ENCODE results near the gene ZFAND5. TPM values are rescaled to one million over a fixed set of nuclear protein-coding genes. Genes with fewer than 3 reads are reported as not detected.

ZFAND5 gene
- polyA plus RNA-seq, 2 of the 4 experiments (the other 2 are of a cell fraction) = 135 to 234 TPM

- POLR2A ChIA-PET = interaction anchor here (2.4 kb wide), 1 partner anchor 42 kb away, joined by 8 read pairs; the partner anchor contains the start of gene ZFAND5
- WGBS (ENCODE audit: missing lambda C conversion rate) = 8% methylated on average over 2 of the region's 2 CpGs
- H3K4me1 ChIP-seq = peaks cover 14% of the 10 kb centered on the region
- H3K4me2 ChIP-seq = no peak overlapping the region
- H3K9me3 ChIP-seq = no peaks in the 10 kb centered on the region
- no peak for DNase-seq (ENCODE audit: low read depth in 1 of 2, low spot score in 1 of 2)
- no peak for FAIRE-seq
- 0 out of 6 replicates have a peak overlapping the region, but pooled peaks of 1 of the 2 experiments have one; percentile 1 for H3K27ac ChIP-seq
- TF ChIP-seq EHMT2 (IDR thresholded peaks at IDR 0.05; ENCODE audit: low read depth) (no peak), NFE2L2 (conservative IDR thresholded peaks at IDR 0.05; ENCODE audit: low read length) (no peak)
- CTCF ChIA-PET = interaction anchor here (1.0 to 2.3 kb wide), 4 partner anchors 10 to 41 kb away, joined by 3 to 8 read pairs (median 4); no protein-coding TSS in a partner anchor
- H3K4me3 ChIP-seq = no peak overlapping the region
- ATAC-seq = no peak
Observed at GRCh38 chr9:72407114-72407513, 42.1 kb upstream of the ZFAND5 start.

- H3K4me2 ChIP-seq = no peak overlapping the region
- ChIA-PET CTCF (no interaction called here), POLR2A (no interaction called here)
- WGBS (ENCODE audit: missing lambda C conversion rate) = 88% methylated on average over 2 of the region's 2 CpGs
- TF ChIP-seq FOXS1 (CRISPR knock-in tag; IDR thresholded peaks at IDR 0.05) (no peak), MYC (IDR thresholded peaks at IDR 0.05; ENCODE audit: borderline replicate concordance, low read length) (no peak), RNF2 (IDR thresholded peaks at IDR 0.05; ENCODE audit: borderline replicate concordance, low read depth) (no peak), POLR2A (IDR thresholded peaks at IDR 0.05; ENCODE audit: low read length) (no peak), HOXA7 (CRISPR knock-in tag; IDR thresholded peaks at IDR 0.05) (no peak), CHD2 (IDR thresholded peaks at IDR 0.05; ENCODE audit: low read length, partially characterized antibody) (no peak), HOXB13 (CRISPR knock-in tag; IDR thresholded peaks at IDR 0.05; ENCODE audit: low read depth) (no peak), RFX5 (IDR thresholded peaks at IDR 0.05) (no peak), ESRRA (IDR thresholded peaks at IDR 0.05; ENCODE audit: borderline replicate concordance, low read length) (no peak), RCOR1 (IDR thresholded peaks at IDR 0.05; ENCODE audit: low read depth, low read length) (no peak), PHF8 (IDR thresholded peaks at IDR 0.05; ENCODE audit: borderline replicate concordance, low read depth) (no peak), JUNB (IDR thresholded peaks at IDR 0.05) (no peak)
- ATAC-seq (no peak), FAIRE-seq (no peak), DNase-seq (ENCODE audit: low read depth in 1 of 2, low spot score in 1 of 2) (no peak)
- H3K27ac ChIP-seq = no peak overlapping the region
- H3K9me3 ChIP-seq = no peaks in the 10 kb centered on the region
- no peak overlapping the region for H3K4me3 ChIP-seq
- peaks cover 7% of the 10 kb centered on the region; the same call in 2 of the 3 replicates for H3K4me1 ChIP-seq
Observed at GRCh38 chr9:72402744-72403143, 37.7 kb upstream of the ZFAND5 start.

DNA sequence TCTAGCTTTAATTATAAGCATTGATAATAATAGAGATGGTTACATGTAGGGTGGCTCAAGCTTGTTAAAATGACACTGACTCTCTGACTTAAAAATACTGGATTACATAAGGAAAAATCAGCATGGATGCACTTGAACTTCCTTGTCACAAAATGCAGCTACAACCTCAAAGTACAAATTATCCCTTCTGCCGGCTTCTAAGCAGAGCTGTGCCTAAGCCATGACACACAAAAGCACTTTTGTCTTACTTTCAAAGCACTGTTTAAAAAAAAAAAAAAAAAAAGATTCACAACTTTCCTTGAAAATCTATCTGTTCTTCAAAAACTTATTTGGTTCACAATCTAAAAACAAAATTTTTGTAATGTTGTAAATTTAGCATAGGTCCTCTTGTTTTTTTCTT is 36.4 kb upstream of the ZFAND5 start:
- no peak overlapping the region; a peak in 1 of 6 replicates for H3K27ac ChIP-seq
- H3K4me2 ChIP-seq = no peak overlapping the region
- H3K4me3 ChIP-seq = no peak overlapping the region
- H3K9me3 ChIP-seq = no peaks in the 10 kb centered on the region
- POLR2A ChIA-PET = no interaction called here
- FAIRE-seq (no peak), DNase-seq (ENCODE audit: low read depth in 1 of 2, low spot score in 1 of 2) (no peak), ATAC-seq (no peak)
- CTCF ChIA-PET = interaction anchor here (1.5 kb wide), 1 partner anchor 377 kb away, joined by 4 read pairs; no protein-coding TSS in a partner anchor
- peaks cover 10% of the 10 kb centered on the region for H3K4me1 ChIP-seq
- TF ChIP-seq HDAC2 (IDR thresholded peaks at IDR 0.05) = no peak
- TF ChIP-seq NR3C1 (IDR thresholded peaks at IDR 0.05) = no peak
- no peak for TF ChIP-seq RARB (CRISPR knock-in tag; IDR thresholded peaks at IDR 0.05)
- TF ChIP-seq HEYL (CRISPR knock-in tag; IDR thresholded peaks at IDR 0.05) = no peak
- TF ChIP-seq POLR2A (IDR thresholded peaks at IDR 0.05; ENCODE audit: low read length) = no peak
- TF ChIP-seq POLR2AphosphoS2 (conservative IDR thresholded peaks at IDR 0.05; ENCODE audit: low read length) = no peak
- WGBS (ENCODE audit: missing lambda C conversion rate) = 83% methylated on average over 1 of the region's 1 CpG

- FAIRE-seq (no peak), ATAC-seq (no peak), DNase-seq (ENCODE audit: low read depth in 1 of 2, low spot score in 1 of 2) (no peak)
- CTCF ChIA-PET = interaction anchor here (1.5 kb wide), 1 partner anchor 376 kb away, joined by 4 read pairs; no protein-coding TSS in a partner anchor
- POLR2A ChIA-PET = no interaction called here
- TF ChIP-seq TP53 (CRISPR knock-in tag; IDR thresholded peaks at IDR 0.05) (no peak), TFCP2L1 (CRISPR knock-in tag; IDR thresholded peaks at IDR 0.05) (no peak), HOXB5 (CRISPR knock-in tag; IDR thresholded peaks at IDR 0.05) (no peak), ZSCAN20 (CRISPR knock-in tag; IDR thresholded peaks at IDR 0.05) (no peak), CBX2 (IDR thresholded peaks at IDR 0.05; ENCODE audit: borderline replicate concordance, low read depth) (no peak), GATA3 (IDR thresholded peaks at IDR 0.05; ENCODE audit: borderline replicate concordance) (no peak), HOXA7 (CRISPR knock-in tag; IDR thresholded peaks at IDR 0.05) (no peak), ATOH8 (CRISPR knock-in tag; IDR thresholded peaks at IDR 0.05; ENCODE audit: low read depth) (no peak)
- 46% methylated on average over 2 of the region's 2 CpGs for WGBS (ENCODE audit: missing lambda C conversion rate)
- no peak overlapping the region for H3K4me2 ChIP-seq
- no peak overlapping the region for H3K4me3 ChIP-seq
- no peaks in the 10 kb centered on the region for H3K9me3 ChIP-seq
- H3K27ac ChIP-seq = no peak overlapping the region; a peak in 1 of 6 replicates
- H3K4me1 ChIP-seq = peaks cover 15% of the 10 kb centered on the region
Observed at GRCh38 chr9:72400866-72401265, 35.9 kb upstream of the ZFAND5 start.
